HG02763 (cell line): ENCODE data around the gene AGFG2.
"Not testable (repeated sequence)": the region's sequence is repeated elsewhere in the genome, so short reads cannot be mapped to it uniquely, and the experiment has no call there.

Experiments used
- ATAC-seq: cut with Tn5 transposase; IDR thresholded peaks from one replicate; pipeline ENCODE4 v1.9.1; 2021; ENCODE audit warnings: mild to moderate bottlenecking, moderate library complexity; ENCODE audit not compliant: unreplicated experiment

Gene AGFG2, protein sequence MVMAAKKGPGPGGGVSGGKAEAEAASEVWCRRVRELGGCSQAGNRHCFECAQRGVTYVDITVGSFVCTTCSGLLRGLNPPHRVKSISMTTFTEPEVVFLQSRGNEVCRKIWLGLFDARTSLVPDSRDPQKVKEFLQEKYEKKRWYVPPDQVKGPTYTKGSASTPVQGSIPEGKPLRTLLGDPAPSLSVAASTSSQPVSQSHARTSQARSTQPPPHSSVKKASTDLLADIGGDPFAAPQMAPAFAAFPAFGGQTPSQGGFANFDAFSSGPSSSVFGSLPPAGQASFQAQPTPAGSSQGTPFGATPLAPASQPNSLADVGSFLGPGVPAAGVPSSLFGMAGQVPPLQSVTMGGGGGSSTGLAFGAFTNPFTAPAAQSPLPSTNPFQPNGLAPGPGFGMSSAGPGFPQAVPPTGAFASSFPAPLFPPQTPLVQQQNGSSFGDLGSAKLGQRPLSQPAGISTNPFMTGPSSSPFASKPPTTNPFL

DNA sequence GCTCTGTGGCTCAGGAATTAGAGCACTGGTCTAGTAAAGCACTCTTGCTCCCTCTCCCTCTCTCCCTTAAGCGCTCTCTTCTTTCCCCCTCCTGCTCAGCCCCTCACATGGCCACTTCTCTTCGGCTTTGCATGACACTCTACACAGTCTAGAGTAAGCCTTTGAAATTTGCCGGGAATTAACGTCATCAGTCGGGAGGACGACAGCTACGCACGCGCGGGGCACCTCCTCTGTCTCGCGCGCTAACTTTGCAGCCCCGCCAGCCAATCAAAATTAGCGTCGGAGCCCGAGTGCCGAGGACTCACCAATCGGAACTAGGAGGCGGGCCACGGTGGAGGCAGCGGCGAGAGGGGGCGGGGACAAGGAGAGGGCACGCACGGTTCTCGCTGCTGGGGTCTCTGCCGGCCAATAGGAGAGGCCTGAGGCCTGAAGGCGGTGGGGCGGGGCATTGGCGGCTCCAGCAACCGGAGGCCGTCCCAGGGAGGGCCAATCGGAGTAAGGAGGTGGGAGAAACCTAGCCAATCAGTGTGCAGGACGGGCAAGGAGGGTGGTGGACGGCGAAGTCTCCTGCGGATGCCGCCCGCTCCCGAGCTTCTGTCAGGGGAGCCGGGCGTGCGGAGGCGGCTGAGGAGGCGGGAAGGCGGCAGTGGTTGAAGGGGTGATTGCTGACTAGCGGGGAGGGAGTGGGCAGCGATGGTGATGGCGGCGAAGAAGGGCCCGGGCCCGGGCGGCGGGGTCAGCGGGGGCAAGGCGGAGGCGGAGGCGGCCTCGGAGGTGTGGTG is at the start of gene AGFG2:
AGFG2 (plus strand) TSS at position 550 of the 782 bp plus-strand sequence; CDS start at position 694, 144 bp downstream.
- ATAC-seq = peak; percentile 95

DNA sequence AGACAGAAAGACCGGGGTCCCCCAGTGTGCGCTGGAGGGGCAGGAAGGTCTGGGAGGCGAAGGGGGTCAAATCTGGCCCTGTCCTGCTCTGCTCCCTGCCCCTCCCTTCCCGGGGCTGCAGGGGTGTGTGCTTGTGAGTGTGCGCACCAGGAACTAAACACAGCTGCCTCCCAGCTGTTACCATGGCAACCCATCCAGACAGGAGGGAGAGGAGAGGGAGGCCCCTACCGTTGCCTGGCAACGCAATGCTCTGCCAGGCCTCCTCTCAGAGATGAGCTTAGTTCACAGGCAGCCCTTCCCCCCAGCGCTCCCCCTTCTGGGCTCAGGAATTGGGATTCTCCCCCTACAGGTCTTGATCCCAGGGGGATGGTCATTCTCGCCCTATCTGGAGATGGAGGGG is 49.2 kb upstream of the AGFG2 start:
- no peak for ATAC-seq

DNA sequence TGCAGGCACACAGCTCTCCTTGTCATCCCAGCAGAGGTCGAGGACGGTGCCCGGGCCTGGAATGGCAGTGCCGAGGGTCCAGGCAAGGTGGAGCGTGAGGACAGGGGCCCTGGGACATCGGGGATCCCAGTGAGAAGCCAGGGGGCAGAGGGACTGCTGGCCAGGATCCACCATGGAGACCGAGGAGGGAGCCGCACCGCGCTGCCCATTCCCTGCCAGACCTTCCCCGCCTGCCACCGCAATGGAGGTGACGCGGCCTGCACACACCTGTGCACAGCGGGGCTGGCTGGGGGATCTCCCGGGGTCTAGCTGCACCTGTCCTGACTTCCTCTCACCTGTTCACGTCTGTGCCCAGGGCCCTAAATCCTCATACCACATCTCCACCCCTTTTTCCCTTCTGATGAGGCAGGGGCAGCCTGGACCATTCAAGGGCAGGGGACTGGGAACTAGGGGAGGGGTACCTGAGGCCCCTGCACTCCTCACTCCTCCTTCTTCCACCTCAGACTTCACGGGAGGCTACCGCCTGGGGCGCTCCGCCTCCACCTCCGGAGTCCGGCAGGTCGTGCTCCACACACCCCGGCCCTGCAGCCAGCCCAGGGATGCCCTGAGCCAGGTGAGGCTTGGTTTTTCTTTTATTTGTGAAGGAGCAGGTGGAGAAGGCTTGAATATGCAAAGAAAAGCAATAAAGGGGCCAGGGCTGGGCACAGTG is 48.4 kb upstream of the AGFG2 start:
- no peak for ATAC-seq

DNA sequence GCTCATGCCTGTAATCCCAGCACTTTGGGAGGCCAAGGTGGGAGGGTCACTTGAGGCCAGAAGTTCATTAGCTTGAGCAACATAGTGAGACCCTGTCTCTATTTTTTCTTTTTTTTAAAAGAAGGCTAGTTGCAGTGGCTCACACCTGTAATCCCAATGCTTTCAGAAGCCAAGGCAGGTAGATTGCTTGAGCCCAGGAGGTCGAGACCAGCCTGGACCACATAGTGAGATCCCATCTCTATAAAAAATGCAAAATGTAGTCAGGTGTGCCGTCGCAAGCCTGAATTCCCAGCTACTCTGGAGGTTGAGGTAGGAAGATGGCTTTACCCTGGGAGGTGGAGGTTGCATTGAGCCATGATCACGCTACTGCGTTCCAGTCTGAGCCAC is 47.8 kb upstream of the AGFG2 start:
- ATAC-seq = no peak

DNA sequence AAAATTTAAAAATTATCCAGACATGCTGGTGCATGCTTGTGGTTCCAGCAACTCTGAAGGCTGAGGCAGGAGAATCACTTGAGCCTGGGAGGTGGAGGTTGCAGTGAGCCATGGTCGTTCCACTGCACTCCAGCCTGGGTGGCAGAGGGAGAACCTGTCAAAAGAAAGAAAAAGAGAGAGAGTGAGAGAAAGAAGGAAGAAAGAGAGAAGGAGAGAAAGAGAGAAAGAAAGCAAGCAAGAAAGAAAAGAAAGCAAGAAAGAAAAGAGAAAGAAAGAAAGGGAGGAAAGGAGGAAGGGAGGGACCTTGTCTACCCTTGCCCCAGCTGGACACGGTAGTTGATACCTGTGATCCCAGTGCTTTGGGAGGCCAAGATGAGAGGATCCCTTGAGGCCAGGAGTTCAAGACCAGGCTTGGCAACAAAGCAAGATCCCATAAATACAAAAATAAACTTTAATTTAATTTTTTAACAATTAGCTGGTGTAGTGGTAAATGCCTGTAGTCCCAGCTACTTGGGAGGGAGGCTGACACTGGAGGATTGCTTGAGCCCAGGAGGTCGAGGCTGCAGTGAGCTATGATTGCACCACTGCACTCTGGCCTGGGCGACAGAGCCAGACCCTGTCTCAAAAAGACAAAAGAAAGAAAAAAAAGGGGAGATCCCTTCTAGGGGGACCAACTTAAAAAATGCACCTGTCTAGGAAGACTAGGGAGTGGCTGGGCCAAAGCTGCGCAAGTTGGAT is 46.1 kb upstream of the AGFG2 start:
- no peak for ATAC-seq

DNA sequence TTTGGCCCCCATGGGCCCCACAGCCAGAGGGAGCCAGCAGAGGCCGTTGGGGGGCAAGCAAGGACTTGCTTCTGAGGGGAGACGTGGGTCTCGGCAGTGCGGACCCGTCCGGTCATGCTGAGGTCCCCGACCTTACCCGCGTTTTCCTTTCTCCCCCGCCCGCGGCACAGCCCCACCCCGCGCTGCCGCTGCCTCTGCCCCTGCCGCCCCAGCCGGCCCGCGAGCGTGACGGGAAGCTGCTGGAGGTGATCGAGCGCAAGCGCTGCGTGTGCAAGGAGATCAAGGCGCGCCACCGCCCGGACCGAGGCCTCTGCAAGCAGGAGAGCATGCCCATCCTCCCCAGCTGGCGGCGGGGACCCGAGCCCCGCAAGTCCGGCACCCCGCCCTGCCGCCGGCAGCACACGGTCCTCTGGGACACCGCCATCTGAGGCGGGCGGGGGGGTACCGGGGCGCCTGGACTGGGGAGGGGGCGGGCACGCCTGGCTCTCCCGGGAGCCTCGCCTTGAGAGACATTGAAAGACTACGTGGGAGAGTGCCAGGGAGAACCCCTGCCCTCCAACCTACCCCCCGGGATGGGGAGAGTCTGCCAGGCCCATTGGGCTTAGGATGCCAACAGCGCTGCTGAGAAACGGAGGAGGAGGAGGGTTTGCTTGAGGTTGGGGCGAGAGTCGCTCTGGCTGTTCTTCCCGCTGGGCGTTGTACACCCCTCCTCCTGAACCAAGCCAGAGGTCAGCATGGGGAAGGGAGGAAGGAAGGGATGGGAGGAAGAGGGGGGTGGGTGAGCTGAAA is 45.3 kb upstream of the AGFG2 start:
- ATAC-seq = no peak

DNA sequence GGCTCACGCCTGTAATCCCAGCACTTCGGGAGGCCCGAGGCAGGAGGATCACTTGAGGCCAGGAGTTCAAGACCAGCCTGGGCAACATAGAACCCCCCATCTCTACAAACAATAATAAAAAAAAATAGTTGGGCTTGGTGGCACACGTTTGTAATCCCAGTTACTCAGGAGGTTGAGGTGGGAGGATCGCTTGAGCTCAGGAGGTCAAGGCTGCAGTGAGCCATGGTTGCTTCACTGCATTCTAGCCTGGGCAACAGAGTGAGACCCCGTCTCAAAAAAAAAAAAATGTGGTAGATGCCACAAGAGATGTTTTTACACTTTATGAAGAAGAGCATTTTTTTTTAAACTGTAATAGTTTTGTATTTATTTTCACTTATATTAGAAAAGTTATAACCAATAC is 42.5 kb upstream of the AGFG2 start:
- ATAC-seq = no peak

DNA sequence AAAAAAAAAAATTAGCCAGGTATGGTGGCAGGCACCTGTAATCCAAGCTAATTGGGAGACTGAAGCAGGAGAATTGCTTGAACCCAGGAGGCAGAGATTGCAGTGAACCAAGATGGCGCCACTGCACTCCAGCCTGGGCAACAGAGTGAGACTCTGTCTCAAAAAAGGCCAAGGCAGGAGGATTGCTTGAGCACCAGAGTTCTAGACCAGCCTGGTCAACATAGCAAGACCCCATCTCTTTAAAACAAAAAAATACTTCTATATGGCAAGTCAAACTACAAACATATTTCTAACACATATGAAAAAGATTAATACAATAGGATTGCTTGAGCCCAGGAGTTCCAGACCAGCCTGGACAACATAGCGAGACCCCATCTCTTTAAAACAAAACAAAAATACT is 38.3 kb upstream of the AGFG2 start:
- not testable (repeated sequence) for ATAC-seq

DNA sequence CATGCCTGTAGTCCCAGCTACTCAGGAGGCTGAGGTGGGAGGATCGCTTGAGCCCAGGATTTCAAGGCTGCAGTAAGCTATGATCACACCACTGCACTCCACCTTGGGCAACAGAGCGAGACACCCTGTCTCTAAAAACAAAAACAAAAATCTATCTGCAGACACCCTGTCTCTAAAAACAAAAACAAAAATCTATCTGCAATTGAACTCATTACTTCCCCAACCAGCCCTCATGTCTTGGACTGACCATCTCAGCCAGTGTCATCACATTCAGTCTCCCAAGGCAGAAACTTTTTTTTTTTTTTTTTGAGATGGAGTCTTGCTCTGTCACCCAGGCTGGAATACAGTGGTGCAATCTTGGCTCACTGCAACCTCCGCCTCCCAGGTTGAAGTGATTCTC is 35.0 kb upstream of the AGFG2 start:
- ATAC-seq = not testable (repeated sequence)

DNA sequence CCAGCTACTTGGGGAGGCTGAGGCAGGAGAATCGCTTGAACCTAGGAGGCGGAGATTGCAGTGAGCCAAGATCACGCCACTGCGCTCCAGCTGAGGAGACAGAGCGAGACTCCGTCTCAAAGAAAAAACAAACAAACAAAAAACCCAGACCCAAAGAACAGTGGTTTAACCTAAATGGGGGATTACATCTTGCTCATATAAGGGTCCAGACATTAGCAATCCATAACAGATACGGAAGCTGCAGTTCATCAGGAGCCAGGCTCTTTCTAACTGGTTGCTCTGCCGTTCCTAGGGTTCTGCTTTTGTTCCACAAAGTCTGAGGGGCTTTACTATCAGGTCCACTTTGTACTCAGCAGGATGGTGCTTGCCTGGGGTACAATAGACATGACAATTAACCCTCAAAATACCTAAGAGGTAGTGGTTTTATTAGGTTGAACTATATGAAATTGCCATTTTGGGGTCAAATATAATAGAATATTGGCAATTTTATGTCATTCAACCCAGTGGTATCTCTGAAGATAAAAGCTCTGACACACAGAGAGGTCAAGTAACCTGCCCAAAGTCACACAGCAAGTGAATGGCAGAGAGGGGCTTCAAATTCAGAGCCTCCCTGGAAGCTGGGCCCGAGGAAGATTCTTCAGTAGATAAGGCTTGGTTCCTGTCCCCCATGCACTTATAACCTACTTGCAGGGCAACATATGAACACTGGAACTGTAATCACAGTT is 34.0 kb upstream of the AGFG2 start:
- ATAC-seq = no peak

DNA sequence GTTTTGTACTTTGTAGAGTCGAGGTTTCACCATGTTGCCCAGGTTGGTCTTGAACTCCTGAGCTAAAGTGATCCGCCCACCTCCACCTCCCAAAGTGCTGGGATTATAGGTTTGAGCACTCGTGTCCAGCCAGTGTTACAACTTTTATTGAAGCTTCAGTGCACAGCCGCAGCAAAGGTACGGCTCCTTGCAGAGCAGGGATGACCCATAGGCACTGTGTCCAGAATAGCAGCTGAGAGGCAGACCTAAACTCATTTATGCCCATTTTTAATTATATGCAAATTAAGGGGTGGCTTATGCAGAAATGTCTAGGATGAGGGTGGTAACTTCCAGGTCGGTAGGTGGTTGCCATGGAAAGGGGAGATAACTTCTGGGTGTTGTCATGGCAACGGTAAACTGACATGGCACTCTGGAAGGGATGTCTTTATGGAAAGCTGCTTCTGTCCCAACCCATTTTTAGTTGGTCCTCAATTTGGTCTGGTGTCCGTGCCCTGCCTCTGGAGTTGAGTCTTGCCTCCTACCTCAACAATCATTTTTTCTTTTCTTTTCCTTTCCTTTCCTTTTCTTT is 32.6 kb upstream of the AGFG2 start:
- no peak for ATAC-seq

DNA sequence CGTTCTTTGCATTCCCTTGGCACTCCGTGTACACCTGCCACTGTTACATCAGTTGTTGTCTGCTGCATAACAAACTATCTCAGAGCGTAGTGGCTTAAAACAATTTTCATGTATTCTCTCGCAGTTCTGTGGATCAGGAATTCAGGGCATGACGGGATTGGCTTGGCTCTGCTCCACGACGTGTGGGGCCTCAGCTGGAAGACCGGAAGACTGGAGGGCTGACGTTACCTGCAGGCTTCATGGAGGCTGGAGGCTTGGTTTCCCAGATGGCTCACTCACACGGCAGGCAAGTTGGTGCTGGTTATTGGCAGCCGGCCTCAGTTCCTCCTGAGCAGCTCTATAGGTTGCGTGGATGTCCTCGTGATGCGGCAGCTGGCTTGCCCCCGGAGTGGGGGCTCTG is 29.8 kb upstream of the AGFG2 start:
- no peak for ATAC-seq

DNA sequence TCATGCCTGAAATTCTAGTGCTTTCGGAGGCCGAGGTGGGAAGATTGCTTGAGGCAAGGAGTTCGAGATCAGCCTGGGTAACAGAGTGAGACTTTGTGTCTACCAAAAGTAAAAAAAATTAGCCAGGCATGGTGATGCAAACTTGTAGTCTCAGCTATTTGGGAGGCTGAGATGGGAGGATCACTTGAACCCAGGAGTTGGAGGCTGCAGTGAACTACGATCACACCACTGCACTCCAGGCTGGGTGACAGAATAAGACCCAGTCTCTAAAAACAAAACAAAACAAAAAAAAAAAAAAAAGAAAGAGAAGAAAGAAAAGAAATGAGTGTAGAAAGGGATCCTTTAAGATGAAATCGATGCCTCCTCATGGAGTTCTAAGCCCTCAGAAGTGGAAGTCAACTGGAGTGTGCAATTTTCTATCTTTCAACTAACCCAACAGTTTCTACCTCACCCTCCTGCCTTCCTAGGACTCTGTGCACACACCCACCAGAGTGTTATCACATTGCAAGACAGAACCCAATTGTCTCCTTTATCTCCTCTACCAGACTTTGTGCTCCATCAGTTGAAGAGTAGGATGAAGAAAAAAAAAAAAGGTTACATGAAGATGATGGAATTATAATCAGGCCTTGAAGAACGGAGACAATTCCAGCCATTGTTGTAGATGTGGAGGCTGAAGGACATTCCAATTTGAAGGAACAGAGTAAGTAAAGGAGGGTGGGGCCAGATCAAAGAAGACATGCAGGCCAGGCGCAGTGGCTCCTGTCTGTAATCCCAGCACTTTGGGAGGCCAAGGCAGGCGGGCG is 28.4 kb upstream of the AGFG2 start:
- no peak for ATAC-seq

DNA sequence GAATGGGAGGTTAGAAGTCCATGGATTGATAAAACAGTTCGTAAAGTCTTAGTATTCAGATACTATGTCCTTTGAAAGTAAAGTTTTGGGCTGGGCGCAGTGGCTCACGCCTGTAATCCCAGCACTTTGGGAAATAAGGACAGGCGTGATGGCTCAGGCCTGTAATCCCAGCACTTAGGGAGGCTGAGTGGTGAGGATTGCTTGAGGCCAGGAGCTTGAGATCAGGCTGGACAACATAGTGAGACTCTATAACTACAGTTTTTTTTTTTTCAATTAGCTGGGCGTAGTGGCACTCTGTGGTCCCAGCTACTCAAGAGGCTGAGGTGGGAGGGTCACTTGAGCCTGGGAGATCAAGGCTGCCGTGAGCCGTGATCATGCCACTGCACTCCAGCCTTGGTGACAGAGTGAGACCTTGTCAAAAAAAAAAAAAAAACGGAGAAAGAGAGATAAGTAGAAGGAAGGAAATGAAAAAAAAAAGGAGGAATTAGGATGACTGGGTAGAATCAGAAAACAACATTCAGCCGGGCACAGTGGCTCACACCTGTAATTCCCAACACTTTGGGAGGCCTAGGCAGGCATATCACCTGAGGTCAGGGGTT is 25.7 kb upstream of the AGFG2 start:
- no peak for ATAC-seq

DNA sequence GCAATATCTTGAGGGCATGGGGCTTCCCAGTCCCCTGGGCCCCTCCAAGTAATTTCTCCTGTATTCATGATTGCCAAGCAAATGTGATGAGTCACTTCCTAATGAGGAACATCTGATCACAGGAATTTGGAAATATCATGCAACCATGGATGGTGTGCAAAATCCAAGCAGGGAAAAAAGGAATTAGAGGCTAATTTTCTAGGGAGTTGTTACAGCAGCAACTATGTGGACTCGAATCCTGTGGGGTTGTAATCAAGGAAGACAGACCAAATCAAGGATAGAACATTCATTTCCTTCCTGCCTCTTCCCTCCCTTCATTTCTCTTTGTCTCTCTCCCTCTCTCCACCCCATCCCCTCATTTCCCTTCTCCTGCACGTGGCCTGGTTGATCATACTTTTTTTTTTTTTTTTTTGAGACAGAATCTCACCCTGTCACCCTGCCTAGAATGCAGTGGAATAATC is 23.9 kb upstream of the AGFG2 start:
- ATAC-seq = no peak

DNA sequence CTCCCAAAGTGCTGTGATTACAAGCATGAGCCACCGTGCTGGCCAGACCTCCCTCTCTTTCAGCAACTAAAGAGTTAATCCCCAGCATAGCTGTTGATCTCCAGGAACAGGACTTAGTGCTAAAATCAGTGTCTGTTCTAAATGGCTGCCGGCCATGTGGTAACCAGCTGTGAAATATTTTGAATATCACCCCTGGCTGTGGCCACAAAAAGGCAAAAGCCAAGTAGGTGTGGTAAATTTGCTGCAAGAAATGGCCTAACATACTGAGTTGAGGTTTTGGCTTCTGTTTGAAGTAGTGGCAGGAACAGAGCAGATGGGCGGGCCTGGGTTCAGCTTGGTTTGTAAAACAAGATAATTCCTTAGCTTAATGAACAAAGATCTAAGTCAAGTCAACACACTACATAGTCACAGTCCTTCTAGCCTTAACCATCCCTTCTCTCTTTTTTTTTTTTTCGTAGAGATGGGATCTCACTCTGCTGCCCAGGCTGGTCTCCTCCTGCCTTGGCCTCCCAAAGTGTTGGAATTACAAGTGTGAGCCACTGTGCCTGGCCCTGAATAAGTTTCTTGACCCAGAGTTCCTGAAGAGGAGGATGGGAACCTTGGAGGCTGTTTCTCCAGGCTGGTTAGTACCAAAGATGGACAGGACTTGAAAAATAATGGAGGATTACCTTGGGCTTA is 22.7 kb upstream of the AGFG2 start:
- ATAC-seq = no peak

DNA sequence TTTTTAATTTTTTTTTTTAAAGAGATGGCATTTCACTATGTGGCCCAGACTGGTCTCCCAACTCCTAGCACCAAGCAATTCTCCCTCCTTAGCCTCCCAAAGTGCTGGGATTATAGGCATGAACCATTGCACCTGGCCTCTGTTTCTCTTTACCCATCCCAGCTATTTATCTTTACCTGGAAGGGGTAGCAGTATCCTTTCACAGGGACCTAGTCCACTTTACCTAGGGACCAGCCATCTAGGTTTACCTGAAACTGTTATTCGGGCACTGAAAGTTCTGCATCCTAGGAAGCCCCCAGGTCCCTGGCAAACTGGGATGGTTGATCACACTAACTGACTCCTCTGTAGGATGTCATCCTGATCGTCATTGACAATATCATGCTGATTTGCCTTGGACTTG is 21.7 kb upstream of the AGFG2 start:
- ATAC-seq = no peak
